ENCODE results near the gene SELENON.

Gene SELENON

GRCh38 chr1:25769625-25770383, 30.2 kb upstream of the SELENON start:
- in situ Hi-C loops (cut with MboI; ENCODE audit: low pct_unique_long_range_greater_than_20kb, low sequenced_read_pairs) = no loop called here
- DNase-seq = no peak

DNA sequence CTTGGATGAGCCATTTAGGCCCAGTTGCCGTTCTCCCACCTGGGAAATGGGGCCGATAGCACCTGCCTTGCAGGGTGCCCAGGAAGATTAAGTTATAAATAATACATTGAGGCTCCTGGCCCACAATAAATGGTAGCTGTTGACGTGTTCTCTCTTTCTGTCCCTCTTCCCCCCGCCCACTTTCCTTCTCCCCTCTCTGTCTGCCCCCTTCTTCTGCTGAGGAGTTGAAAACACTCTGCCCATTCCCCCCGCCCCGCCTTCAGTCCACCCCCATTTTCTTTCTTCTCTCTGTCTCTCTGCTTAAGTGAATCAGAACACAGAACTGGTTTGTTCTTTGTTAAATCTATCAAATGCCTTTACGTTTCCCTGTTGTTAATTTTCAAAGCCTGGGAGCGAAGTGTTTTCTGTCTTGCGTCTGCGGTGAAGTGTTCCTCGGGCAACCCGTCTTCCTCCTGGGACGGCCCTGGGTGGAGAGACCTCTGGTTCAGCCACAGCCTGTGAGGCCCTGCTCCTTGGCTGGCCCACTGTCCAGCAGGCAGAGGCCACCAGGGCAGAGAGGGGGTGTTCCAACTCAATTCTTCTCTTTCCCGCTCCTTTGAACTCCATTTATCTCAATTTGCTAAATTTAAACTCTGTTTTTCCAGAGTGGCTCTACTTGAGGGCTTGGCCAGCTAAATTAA, 29.3 kb upstream of the SELENON start:
- no peak for DNase-seq

DNA sequence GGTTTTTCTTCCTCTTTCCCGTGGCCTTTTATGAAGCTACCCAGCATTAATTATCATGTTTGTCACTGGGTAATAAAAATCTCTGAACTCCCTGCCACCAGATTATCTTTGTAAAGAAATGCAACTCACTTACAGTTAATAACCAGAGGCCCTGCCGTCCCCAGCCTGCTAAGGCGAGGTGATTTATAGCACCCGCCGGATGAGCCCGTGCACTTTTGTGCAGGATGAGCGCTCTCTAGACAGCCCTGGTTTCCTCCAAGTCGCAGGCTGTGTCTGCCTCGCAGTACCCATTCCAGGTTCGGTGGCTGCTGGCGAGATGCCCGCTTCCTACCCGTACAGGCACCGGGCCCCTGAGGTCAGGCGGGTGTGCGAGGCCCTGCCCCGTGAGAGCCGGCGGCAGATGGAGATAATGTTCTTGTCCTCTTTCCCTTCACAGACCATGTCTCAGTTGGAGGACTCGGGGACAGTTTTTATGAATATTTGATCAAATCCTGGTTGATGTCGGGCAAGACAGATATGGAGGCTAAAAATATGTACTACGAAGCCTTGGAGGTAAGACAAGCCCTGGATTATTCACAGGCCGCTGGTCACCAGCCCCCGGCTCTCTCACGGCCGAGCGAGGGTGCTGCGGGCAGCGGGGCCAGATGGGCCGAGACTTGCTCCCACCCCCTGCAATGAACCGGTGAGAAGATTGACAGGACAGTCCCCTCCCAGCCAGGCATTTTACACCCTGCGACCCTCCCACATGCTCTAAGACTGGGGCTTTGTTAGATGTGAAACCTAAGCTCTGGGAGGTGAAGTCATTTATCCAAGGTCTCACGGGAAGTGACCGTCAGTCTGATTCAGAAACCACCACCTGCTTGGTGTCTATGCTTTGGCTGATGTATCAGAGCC, 28.5 kb upstream of the SELENON start:
- DNase-seq = peak; percentile 72
- in situ Hi-C loops (cut with MboI; ENCODE audit: low pct_unique_long_range_greater_than_20kb, low sequenced_read_pairs) = no loop called here

More for the DNA sequence above, 29.3 kb upstream of the SELENON start:
- in situ Hi-C loops (cut with MboI; ENCODE audit: low pct_unique_long_range_greater_than_20kb, low sequenced_read_pairs) = no loop called here

GRCh38 chr1:25772164-25772563, 27.8 kb upstream of the SELENON start:
- in situ Hi-C loops (cut with MboI; ENCODE audit: low pct_unique_long_range_greater_than_20kb, low sequenced_read_pairs) = no loop called here

DNA sequence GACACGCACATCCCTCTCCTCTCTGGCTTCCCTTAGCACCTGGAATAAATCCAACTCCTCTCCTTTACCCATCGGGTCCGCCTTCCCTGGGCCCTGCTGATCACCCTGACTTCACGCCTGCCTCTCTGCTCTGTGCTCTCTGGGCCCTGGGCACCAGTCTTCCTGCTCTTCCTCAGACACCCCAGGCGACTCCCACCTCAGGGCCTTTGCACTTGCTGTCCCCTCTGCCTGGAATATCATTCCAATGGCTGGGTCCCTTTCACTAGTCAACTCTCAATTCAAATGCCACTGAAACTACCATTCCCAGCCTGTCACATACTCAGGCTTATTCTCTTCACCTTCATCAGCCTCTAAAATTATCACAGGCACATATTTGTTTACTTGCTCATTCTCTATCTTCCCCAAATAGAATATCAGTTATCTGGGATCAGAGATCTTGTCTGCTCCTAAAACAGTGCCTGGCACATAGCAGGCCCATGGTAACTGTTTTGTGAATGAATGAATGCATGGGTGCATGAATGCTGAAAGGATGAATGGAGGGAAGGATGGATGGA, 27.2 kb upstream of the SELENON start:
- in situ Hi-C loops (cut with MboI; ENCODE audit: low pct_unique_long_range_greater_than_20kb, low sequenced_read_pairs) = no loop called here
- DNase-seq = no peak

More at GRCh38 chr1:25772164-25772563, 27.8 kb upstream of the SELENON start:
- DNase-seq = no peak

DNA sequence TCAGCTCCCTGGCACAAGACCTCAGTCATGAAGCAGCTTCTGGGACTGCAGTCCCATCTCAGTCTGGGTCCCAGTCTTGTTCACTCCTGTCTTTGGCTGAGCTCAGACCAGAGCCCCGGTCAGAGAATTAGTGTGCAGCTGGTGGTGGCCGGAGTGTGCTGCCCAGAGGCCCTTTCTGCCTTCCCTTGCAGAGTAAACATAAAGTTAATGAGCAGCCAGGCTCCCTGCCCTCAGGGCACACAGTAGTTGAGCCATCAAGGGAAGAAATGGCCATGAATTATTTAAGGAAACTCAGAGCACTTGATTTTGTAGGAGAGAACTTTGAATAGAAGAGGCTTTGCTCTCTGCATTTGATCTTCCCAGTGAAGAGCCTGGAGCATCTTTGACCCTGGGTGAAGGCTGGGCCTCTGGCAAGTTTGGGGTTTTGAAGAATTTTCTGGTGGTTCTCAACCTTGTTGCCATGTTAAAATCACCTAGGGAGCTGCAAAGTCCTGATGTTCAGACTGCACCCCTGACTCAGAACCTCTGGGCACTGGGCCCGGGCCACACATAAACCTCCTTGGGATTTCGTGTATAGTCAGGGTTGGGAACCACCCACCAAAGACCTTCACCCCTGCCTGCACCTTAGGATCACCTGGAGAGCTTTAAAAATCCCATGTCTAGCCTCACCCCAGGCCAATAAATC, 26.4 kb upstream of the SELENON start:
- in situ Hi-C loops (cut with MboI; ENCODE audit: low pct_unique_long_range_greater_than_20kb, low sequenced_read_pairs) = no loop called here
- no peak for DNase-seq

- DNase-seq = peak; percentile 26
- in situ Hi-C loops (cut with MboI; ENCODE audit: low pct_unique_long_range_greater_than_20kb, low sequenced_read_pairs) = no loop called here
Measured at GRCh38 chr1:25774206-25774803, 25.7 kb upstream of the SELENON start.

GRCh38 chr1:25774921-25775771, 24.8 kb upstream of the SELENON start:
- in situ Hi-C loops (cut with MboI; ENCODE audit: low pct_unique_long_range_greater_than_20kb, low sequenced_read_pairs) = no loop called here

DNA sequence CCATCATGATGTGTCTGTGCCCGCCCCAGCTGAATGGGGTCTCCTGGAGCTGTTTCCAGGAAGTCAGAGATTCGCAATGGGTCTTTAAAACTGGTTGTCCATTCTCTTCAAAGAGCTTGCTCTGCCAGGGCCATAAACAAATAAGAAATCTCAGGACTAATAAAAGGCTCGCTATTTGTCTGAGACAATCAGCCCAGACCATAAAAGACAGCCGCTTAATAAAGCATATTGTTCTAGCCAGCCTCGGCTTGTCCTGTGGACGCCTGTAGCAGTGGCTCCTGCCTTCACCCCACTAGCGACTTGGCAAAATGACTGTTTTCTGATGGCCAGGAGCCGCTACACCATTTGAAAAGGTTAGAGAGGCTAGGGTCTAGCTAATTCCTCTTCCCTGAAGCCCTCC, 20.6 kb upstream of the SELENON start:
- no peak for DNase-seq
- in situ Hi-C loops (cut with MboI; ENCODE audit: low pct_unique_long_range_greater_than_20kb, low sequenced_read_pairs) = no loop called here

More at GRCh38 chr1:25774921-25775771, 24.8 kb upstream of the SELENON start:
- DNase-seq = peak; percentile 59

DNA sequence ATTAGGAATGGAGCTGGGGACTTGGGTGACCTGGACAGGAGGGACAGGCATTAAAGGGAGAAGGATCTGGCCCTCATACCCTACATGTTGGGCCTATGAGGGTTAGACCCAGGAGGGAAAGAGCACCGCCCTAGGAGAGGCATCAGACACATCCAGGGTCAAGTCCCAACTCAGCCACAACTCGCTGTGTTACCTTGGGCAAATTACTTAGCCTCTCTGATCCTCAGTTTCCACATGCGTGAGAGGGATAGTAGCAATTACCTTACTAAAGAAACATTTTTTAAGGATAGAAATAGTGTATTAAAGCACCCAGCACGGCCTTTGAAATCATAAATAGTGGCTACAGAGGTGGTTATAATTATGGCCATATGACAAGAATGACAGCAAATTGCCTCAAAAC, 20.1 kb upstream of the SELENON start:
- no peak for DNase-seq
- in situ Hi-C loops (cut with MboI; ENCODE audit: low pct_unique_long_range_greater_than_20kb, low sequenced_read_pairs) = no loop called here

DNA sequence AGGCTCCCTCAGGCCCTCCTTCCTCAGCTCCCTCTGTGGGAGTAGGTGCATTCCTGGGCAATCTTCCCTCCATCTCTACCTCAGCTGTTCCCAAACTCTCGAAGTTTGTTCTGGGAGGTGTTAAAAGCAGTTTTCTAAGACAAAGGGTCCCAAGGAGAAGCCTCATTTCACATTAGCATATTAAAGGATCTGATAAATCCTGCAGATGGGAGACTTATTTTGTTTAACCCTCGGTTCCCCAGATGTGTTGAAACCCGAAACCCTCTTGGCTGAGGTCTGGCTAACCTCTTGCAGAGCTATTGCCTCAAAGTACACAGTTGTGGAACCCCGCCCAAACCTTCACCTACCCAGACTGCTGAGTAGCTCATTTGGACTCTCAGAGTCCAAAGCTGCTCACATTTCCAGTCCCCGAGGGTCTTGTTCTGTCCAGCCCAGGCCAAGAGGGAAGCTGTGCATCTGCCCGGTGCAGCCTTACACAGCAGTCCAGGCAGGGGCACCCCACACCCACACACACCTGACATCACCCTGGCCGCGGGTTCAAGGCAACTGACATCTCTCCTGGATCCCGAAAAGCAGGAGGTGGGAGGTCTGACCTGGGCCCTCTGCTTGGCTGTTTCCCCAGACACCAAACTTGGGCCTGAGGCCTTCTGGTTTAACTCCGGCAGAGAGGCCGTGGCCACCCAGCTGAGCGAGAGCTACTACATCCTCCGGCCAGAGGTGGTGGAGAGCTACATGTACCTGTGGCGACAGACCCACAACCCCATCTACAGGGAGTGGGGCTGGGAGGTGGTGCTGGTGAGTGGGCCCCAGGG, 19.5 kb upstream of the SELENON start:
- DNase-seq = no peak
- in situ Hi-C loops (cut with MboI; ENCODE audit: low pct_unique_long_range_greater_than_20kb, low sequenced_read_pairs) = no loop called here

DNA sequence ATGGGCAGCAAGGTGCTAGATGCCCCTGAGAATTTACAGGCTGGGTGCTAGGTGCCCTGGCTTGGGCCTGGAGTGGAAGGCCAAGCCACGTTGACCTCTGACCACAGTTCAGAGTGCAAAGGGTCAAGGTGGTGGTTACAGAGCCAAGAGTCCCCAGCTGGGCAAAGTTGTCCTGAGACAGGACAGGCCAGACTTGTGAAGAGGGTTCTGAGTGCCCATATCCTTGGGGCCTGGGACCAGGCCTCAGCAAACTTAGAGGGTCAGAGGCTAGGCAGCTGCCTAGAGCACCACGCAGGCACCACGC, 18.9 kb upstream of the SELENON start:
- DNase-seq = no peak
- in situ Hi-C loops (cut with MboI; ENCODE audit: low pct_unique_long_range_greater_than_20kb, low sequenced_read_pairs) = no loop called here

- in situ Hi-C loops (cut with MboI; ENCODE audit: low pct_unique_long_range_greater_than_20kb, low sequenced_read_pairs) = no loop called here
- DNase-seq = no peak
Measured at GRCh38 chr1:25782608-25783201, 17.3 kb upstream of the SELENON start.

DNA sequence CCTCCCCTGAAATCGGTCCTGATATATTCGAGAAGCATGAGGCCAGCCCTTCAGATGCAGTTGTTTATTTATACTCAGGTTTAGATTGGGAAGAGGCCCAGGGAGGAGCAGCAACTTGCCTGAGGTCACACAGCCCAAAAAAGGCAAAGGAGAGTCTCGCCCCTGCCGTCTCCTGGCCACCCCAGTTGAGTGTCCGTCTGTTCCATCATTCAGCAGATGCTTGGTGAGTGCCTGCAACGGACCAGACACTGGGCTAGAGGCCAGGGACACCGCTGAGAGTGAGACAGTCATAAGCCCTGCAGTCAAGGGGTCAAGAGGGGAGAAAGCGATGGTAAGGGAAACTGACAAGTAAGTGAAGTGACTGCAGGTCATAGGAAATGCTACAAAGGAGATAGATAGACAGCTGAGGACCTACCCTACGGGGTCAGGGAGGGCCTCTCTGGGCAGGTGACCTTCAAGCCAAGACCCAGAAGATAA, 15.4 kb upstream of the SELENON start:
- no peak for DNase-seq
- in situ Hi-C loops (cut with MboI; ENCODE audit: low pct_unique_long_range_greater_than_20kb, low sequenced_read_pairs) = no loop called here

DNA sequence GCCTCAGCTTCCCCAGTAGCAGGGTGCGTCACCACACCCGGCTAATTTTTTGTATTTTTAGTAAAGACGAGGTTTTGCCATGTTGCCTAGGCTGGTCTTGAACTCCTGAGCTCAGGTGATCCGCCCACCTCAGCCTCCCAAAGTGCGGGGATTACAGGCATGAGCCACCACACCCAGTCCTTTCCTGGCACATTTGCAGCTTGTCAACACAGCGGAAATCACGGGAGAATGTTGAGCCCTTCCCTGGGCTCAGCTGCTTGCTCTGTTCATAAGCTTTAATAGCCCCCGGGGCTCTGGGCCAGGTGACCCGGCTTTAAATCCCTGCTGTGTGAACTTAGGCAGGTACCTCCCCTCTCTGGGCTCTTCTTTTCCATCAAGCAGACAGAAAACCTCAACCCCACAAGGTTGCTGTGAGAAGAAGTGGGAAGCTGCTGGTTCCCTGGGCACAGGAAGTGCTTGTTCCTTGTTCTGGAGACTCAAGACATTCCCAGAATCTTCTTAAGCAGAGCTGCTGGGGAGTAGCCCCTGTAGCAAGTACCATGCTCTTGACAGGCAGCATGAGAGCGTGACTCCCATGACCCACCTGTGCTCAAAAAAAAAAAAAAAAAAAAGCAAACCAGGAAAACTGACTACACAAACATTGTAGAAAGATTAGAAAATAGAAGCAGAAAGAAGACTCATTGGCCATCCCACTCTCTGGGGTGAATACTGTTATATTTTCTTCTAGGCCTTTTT, 14.5 kb upstream of the SELENON start:
- in situ Hi-C loops (cut with MboI; ENCODE audit: low pct_unique_long_range_greater_than_20kb, low sequenced_read_pairs) = no loop called here
- DNase-seq = no peak
